HG02623 (cell line): Measurements from ENCODE around the gene SH3D21.

Experiments
- ATAC-seq: cut with Tn5 transposase; IDR thresholded peaks from one replicate; pipeline ENCODE4 v1.9.1; 2021; ENCODE audit warnings: moderate library complexity; ENCODE audit not compliant: unreplicated experiment

The SH3D21 gene

DNA sequence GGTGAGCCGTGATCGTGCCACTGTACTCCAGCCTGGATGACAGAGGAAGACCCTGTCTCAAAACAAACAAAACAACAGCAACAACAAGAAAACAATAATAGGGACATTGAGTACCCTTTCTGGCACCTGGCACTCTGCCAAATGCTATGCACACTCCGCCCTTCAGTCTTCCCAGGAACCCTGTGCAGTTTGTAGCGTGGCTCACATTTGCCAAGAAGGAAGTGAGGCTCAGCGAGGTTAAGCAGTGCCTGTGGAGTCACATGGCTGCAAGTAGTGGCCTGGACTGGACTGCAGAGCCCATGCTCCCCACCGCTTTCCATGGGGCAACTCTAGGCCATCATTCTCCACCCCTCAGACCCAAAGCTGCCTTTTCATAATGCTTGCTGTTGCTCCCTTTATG lies 22.5 kb downstream of the SH3D21 start:
- ATAC-seq: no peak

- no peak for ATAC-seq
These were observed 23.6 kb downstream of the SH3D21 start for GRCh38 chr1:36329817-36330216.

DNA sequence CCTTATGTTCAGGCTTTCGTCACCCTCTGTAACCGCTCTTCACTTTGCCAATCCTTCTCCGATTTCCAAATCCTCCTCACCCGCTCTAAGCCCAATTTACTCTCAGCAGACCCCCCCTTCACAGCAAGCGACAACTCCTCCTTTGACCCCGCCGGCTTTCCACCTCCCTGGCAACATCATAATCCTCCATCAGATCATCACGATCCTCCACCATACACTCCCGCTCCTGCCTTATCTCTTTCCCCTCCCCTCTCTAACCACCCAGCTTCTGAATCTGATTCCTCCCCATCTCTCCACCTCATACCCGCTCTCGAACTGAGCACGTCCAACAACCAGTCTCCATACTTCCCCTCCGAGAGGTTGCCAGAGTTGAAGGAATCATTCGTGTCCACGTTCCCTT lies 24.8 kb downstream of the SH3D21 start:
- no peak for ATAC-seq

DNA sequence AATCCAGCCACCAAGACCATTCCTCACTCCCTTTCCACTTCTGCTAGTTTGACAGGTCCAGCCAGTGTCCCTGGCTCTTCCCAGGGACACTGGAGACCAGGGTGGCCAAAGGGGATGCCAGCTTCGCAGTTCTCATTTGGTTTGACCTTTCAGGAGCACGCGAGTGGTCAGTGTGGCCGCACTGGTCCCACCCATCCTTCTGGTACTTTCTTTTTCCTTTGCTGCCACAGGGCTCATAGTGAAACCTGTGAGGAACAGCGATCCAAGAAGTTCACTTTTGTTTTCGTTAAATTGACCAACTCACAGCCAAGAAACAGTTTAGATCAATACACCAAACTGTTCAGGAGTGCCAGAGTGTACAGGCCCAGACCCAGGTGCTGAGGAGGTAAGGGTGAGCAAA lies 31.7 kb downstream of the SH3D21 start:
- ATAC-seq: no peak

GRCh38 chr1:36339215-36339614 lies 33.0 kb downstream of the SH3D21 start:
- no peak for ATAC-seq

- ATAC-seq: no peak
These were observed 33.4 kb downstream of the SH3D21 start for GRCh38 chr1:36339615-36340014.

DNA sequence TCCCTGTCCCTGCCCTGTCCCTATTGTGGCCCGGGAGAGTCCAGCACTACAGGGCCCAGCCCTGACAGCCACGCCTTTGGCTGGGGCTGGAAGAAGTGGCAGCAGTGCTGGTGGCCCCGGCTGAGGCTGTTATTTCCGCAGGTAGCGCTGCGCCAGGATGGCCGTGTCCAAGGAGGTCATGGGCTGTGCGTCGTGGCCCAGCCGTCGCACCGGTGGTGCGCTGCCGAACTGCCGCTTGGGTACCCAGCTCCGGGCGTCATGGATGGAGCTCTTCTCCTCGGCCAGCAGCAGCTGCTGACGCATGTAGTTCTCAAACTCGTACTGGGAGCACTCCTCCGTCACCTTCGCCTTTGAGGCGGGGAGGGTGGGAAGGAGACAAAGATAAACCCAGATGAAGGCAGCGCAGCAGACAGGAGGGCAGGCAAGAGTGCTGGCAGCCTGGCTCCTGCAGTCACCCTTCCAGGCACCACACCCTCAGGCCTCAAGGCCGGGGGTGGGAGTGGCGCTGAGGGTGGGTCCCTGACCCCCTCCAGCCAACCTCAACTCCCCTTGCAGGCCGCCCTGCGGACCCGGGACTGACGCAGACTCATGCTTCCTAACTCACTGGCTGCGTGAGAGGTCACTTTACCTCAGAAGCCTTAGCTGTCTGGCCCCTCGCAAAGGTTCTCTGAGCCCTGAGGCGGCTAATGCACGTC lies 35.6 kb downstream of the SH3D21 start:
- ATAC-seq: no peak

GRCh38 chr1:36342426-36343185 lies 36.4 kb downstream of the SH3D21 start:
- no peak for ATAC-seq

DNA sequence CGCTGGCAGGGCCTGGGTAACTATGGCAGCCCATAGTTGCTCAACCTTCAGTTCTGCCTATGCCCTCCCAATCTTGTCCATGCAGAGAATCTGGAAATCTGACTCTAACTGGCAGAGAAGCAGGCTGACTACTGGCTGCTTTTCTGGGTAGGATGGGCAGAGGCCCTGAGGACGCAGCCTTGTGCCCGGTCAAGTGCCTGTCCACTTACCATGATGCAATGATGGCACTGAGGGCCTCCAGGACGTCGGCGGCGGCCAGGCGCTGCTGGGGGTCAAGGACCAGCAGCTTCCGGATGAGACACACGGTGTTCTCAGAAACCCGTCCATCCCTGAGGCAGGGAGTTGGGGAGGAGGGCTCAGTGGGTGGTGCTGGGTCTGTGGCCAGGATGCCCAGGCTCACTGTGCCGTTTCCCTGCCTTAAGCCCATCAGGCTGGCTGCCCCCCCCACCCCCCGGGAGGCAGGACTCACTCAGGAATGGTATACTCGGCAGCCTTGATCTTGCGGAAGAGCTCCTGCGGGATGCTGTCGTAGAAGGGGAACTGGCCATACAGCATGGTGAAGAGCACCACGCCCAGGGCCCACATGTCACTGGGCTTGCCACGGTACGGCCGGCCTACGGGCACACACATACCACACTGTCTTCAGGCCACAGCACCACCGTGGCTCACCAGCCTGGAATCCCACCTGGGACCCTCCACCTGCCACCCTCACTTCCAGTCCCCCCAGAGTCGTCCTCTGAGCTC lies 37.7 kb downstream of the SH3D21 start:
- ATAC-seq: no peak

- no peak for ATAC-seq
These were observed 38.2 kb downstream of the SH3D21 start for GRCh38 chr1:36344395-36344680.

DNA sequence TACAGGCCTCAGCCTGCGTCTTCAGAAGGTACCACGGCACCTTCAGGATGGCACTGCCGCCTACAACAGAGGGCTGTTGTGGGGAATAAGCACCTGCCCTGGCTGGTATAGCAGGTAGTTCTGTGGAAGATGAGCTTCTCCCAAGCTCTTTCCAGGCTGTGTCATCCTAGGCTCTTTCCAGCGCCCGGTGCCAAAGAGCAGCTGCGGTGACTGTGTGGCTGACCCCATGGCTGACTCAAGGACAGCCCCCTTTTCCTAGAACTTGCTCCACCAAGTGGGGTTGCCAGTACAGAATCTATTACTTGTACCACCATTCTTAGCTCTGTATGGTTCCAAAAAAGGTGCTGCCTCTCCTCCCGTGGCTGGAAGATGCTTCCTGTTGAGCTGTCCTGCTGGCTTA lies 39.2 kb downstream of the SH3D21 start:
- ATAC-seq: no peak

DNA sequence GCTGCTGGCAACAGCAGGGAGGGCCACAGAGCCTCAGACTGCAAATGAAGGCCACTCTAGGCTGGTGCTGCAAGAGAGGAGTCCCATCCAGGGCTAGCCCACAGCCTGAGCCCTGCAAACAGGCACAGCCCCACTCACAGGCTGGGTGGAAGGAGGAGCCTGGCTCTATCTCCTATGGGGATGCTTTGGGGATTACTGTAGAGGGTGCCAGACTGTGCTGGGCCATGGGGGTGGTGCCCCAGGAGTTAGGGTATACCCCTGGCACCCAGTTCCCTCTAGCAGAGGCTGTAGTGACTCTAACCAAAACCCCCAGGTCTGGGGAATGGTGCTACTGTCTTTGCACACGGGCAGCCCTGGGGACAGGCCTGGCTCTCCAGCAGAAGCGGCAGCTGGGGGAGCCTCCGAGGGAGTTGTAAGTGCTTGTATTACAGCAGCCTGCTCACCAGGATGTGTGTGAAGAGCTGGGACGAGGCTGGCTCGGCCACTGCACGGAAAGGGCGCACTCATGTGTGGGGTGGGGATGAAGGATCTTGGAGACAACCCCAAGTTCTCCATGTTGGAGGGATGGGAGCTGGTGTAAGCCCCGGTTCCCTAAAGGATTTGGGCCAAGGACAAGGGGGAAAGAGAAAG lies 40.7 kb downstream of the SH3D21 start:
- ATAC-seq: no peak

- no peak for ATAC-seq
These were observed 43.1 kb downstream of the SH3D21 start for GRCh38 chr1:36349241-36349671.

- ATAC-seq: no peak
These were observed 43.7 kb downstream of the SH3D21 start for GRCh38 chr1:36349839-36350238.

- ATAC-seq: no peak
These were observed 44.6 kb downstream of the SH3D21 start for GRCh38 chr1:36350659-36351226.

- no peak for ATAC-seq
These were observed 45.2 kb downstream of the SH3D21 start for GRCh38 chr1:36351227-36351977.

- no peak for ATAC-seq
These were observed 46.1 kb downstream of the SH3D21 start for GRCh38 chr1:36352125-36352909.

DNA sequence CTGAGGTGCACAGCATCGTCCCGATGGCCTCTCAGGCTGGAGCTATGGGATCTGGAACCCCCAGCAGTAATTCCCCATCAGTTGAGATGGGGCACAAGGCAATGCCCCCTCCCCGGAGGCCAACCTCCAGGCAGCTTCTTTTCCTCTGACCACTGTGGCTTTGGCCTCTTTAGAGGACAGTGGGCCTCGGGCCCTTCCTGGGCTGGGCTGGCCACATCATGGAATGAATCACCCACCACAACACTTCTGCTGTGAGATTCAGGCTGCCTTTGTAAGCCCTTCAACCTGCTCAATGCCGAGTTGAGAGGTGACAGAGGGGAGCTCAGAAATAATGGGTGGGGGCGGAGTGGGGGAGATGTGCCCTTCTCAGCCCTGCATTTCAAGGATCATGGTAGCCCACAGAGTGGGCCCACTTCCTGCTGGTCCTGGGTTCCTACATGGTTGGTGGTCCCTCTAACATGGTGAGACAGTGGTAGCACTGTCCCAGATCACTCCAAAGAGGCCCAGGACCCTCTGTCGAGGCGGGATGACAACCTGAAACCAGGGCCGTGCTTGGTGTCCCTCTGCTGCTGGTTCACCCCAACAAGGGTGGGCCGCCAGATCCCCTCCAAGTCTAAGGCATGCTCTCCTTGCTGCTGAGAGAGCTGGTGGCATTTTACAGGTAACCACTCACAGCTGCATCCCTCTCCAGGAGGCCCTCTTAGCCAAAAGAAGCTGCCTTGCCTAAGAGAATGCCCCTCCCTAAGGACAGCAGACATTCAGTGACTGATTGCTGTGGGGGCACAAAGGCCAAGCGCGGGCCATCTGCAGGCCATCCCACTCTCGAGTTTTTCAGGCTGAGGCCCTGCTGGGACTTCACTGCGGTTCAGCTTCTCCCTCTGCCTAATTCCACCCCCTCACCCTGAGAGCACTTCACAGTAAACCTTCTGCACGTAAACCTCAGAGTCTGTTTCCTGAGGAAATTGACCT lies 47.0 kb downstream of the SH3D21 start:
- no peak for ATAC-seq

DNA sequence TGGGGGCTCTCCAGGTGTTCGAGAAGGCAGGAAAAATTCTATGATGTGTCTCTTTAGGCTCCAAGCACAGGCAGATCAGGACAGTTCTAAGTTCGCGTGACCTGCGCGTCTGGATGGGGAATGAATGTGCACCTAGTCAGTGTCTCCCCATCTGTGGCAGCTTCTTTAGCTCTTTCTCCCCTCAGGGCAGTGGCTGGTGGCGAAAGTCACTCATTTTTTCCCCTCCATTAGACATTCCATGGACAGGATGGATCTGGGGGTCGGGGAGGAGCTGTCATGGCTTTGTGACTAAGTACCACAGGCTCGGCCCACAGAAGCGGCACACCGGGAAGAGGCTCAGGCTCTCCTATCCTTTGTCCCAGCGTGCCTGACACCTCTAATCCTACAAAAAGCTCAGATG lies 48.3 kb downstream of the SH3D21 start:
- no peak for ATAC-seq
